Measurements from ENCODE around the gene KDM5A. TPM values are rescaled to one million over a fixed set of nuclear protein-coding genes. Genes with fewer than 3 reads are reported as not detected.
"Not testable (repeated sequence)": the region's sequence is repeated elsewhere in the genome, so short reads cannot be mapped to it uniquely, and the experiment has no call there.

KDM5A gene
- total RNA-seq, 1 donor from 2014 or later: 44.8 TPM

- DNase-seq (ENCODE audit: low read depth, low spot score): no peak
Measured at GRCh38 chr12:241266-241665, 147.9 kb downstream of the KDM5A start.

GRCh38 chr12:240566-240965, 148.6 kb downstream of the KDM5A start:
- DNase-seq (ENCODE audit: low read depth, low spot score): no peak

DNA sequence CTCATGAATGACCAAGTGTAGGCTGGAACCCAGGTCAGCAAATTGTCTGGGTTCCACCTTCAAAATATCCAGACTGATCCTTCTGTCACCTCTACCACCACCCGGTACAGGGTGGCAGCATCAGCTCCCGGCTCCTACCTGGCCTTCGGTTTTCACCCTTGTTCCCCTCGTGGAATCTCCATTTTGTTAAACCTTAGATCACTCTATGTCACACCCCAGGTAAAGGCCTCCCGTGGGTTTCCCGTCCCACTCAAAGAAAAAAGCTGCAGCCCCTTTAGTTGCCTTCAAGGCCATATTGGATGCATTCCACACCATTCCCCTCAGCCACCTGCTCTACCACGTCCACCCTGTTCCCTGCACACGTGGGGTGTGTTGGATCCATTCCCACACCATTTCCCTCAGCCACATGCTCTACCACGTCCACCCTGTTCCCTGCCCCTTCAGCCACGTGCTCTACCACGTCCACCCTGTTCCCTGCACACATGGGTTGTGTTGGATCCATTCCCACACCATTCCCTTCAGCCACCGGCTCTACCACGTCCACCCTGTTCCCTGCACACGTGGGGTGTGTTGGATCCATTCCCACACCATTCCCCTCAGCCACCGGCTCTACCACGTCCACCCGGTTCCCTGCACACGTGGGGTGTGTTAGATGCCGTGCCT, 150.3 kb downstream of the KDM5A start:
- DNase-seq (ENCODE audit: low read depth, low spot score): no peak

GRCh38 chr12:238116-238515, 151.0 kb downstream of the KDM5A start:
- DNase-seq (ENCODE audit: low read depth, low spot score): no peak

- DNase-seq (ENCODE audit: low read depth, low spot score): no peak
Measured at GRCh38 chr12:237026-237815, 151.9 kb downstream of the KDM5A start.

- DNase-seq (ENCODE audit: low read depth, low spot score): no peak
Measured at GRCh38 chr12:236445-236844, 152.7 kb downstream of the KDM5A start.

DNA sequence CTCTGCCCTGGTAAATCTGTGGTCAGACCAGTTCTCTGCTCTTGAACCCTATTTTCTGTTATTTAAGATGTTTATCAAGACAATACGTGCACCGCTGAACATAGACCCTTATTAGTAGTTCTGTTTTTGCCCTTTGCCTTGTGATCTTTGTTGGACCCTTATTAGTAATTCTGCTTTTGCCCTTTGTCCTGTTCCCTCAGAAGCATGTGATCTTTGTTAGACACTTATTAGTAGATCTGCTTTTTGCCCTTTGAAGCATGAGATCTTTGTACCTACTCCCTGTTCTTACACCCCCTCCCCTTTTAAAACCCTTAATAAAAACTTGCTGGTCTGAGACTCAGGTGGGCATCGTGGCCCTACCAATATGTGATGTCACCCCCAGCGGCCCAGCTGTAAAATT, 153.2 kb downstream of the KDM5A start:
- not testable (repeated sequence) for DNase-seq (ENCODE audit: low read depth, low spot score)

- no peak for DNase-seq (ENCODE audit: low read depth, low spot score)
Measured at GRCh38 chr12:234891-235415, 154.2 kb downstream of the KDM5A start.

DNA sequence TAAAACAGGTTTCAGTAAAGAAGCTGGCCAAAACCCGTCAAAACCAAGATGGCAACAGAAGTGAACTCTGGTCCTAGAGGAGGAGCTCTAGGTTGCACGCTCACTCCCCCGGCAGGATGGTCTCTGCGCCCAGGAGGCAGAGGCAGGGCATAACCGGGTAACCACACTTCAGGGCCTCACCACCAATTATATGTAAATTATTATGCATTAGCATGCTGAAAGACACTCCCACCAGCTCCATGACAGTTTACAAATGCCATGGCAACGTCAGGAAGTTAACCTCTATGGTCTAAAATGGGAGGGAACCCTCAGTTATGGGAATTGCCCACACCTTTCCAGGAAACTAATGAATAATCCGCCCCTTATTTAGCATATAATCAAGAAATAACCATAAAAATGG, 155.1 kb downstream of the KDM5A start:
- DNase-seq (ENCODE audit: low read depth, low spot score): no peak

DNA sequence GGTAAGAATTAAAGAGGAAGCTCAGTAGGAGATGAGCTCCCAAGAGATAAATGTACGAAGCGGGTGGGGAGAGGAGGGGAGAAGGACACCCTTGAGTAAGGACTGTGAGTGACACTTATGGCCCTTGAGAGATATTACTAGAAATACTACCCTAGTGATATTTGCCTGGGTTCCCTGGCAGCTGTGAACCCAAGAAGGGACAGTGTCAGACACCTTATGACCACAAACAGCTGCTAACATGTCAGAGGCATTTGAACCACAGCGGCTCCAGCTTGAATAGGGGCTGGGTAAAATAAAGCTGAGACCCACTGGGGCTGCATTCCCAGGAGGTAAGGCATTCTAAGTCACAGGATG, 155.5 kb downstream of the KDM5A start:
- DNase-seq (ENCODE audit: low read depth, low spot score): no peak

GRCh38 chr12:232731-233614, 156.1 kb downstream of the KDM5A start:
- no peak for DNase-seq (ENCODE audit: low read depth, low spot score)

DNA sequence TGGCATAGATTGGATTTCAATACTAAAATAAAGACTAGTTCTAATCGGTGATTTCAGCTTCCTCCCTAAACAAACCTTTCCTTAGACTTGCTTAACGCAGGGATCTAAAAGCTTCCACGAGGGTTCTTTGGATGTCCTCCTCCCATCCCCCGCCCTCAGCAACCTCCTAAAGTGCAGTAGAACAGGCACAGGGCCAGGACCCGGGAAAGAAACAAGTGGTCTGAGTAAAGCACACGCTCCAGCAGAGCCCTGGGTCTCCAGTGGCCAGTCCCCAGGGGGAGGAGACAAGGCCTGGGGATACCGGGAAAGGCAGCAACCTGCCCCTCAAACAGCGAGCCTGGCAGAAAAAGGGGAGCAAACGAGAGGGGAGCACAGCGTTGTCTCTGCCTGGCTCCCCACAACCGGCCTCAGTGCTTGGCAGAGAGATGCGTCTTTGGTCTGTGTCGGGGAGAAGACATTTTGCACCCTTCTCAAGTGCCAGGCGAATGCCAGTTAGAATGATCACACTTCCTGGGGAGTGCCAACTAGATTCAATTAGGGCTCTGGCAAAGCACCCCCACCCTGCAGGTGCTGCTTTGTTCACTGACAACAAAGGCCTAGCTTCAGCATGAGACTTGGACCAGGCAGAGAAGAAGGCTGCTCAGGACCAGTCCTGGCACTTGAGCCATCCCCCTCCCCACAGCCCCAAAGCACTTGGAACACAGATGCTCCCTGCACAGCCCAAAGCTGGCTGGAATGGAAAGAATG, 158.0 kb downstream of the KDM5A start:
- no peak for DNase-seq (ENCODE audit: low read depth, low spot score)

Other genes with a start within 250 kb of the KDM5A start
- not detected in 2 replicates for gene SLC6A12, start 175.2 kb downstream of the KDM5A start, total RNA-seq
- gene SLC6A13, start 126.5 kb downstream of the KDM5A start, total RNA-seq: not detected in 2 replicates
- gene CCDC77, start 12.3 kb upstream of the KDM5A start, total RNA-seq: 9.2 and 10.0 TPM in 2 replicates
- gene B4GALNT3, start 70.6 kb upstream of the KDM5A start, total RNA-seq: not detected in 2 replicates